ENCODE measurements around the gene KAT6B.

KAT6B gene

DNA sequence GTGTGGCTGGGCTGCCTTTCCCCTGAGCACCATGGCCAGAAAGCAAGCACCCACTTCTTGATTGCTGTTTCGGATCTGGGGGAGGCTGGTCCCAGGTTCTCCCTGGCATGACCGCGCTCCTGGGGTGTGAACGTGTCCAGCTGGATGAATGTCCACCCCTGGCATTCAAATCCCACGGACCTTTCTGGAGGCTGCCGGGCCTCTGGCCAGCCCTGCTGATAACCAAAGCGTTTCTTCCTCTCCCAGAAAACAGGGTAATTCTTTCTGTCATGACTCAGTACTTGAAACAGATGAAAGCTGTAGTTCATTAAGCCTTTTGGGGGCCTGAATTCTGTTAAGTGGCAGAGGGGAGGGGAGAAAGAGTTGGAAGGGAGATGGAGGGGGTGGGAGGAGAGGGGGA lies 211.9 kb downstream of the KAT6B start:
- Histone ChIP-seq H3K4me3 (no peak overlapping the region), H3K27ac (no peak overlapping the region)
- peak; percentile 71 for DNase-seq (ENCODE audit: low spot score)
- TF ChIP-seq, protein P1, sequence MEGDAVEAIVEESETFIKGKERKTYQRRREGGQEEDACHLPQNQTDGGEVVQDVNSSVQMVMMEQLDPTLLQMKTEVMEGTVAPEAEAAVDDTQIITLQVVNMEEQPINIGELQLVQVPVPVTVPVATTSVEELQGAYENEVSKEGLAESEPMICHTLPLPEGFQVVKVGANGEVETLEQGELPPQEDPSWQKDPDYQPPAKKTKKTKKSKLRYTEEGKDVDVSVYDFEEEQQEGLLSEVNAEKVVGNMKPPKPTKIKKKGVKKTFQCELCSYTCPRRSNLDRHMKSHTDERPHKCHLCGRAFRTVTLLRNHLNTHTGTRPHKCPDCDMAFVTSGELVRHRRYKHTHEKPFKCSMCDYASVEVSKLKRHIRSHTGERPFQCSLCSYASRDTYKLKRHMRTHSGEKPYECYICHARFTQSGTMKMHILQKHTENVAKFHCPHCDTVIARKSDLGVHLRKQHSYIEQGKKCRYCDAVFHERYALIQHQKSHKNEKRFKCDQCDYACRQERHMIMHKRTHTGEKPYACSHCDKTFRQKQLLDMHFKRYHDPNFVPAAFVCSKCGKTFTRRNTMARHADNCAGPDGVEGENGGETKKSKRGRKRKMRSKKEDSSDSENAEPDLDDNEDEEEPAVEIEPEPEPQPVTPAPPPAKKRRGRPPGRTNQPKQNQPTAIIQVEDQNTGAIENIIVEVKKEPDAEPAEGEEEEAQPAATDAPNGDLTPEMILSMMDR (IDR thresholded peaks at IDR 0.05), result no peak

DNA sequence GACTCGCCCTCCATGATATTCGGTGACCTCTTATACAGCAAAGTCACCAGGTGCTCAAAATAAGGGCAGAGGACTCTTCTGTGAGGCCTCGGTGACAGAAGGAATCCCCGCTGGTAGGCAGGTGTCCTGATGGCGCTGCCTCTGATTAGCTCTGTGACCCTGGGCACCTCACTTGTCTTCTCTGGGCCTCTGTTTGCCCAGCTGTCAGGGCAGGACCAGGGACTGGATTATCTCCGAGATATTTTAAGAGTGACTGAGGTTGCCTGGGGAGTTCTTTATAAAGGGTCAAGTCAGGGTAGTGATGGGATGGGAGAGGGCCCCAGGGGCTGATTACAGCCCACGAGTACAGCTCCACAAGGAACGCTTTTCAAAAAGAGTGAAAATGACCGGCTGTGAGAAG lies 214.2 kb downstream of the KAT6B start:
- Histone ChIP-seq H3K27ac (no peak overlapping the region), H3K4me3 (no peak overlapping the region)
- DNase-seq (ENCODE audit: low spot score), result peak; percentile 17
- TF ChIP-seq, protein P1 (IDR thresholded peaks at IDR 0.05), result no peak

DNA sequence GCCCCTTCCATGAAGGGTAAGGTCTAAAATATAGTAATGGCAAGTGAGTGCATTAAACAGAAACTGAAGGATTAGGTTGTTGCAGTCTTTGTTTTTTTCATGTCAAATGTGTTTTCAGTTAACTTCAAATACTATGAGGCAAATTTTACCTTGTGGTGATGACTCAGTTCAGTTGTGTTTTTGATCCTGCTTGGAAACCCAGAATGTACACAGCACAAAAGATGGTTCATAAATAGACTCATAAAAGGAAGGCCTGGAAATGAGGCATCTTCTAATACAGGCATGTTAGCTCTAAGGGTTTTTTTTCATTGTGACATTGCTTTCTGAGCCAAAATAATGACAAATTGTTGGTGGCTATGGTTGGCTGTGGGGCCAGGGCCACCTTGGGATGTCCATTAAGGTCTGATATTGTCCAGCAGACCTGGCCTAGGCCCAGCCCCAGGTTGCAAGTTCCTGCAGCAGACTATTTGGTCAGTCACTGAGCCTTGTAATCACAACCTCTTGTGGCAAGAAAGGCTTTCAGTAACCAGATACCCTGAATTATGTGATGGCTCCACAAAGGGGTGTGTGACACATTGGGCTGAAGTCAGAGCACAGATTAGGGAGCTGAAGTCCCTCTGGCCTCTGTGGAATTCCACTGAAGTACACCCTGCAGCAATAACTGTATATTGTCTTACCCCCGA lies 216.0 kb downstream of the KAT6B start:
- Histone ChIP-seq H3K4me3 (no peak overlapping the region), H3K27ac (no peak overlapping the region)
- DNase-seq (ENCODE audit: low spot score), result no peak
- TF ChIP-seq, protein P1 (IDR thresholded peaks at IDR 0.05), result no peak

DNA sequence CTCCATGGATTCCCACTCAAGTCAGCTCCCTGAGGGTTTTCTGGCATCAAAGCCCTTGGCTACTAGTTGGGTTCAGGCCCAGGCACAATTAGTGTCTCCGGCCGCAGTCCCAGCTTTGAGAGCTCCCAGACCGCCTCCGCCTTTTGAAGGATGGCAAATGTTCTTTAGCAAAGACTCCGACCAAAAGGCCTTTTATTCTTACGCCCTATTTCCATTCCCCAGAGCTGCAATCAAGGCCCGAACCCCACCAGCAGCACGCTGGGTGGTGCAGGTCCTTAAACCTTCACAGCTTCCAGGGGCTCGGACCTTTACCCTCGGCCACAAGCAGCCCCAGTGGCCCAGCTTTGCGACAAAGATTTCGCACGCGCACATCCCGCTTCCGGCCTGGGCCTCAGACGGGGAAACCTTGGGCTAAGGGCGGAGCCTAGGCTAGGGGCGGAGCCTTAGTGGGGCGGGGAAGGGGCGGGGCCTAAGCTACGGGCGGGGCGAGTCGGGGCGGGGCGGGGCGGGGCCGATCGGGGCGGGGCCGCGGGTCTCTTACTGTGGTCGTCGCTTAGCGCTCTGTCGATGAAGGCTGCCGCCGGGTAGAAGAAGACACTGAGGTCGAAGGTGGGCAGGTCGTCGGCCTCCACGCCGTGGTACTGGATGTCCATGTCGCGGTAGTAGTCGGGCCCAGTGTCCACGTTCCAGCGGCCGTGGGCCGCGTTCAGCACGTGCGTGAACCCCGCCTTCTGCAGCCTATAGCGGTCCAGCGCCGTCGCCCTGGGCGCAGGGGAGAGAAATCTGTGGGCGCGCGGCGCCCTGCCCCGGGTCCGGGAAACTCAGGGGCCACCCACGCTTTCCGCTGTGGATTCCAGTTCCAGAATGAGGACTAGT lies 217.1 kb downstream of the KAT6B start:
- Histone ChIP-seq H3K4me3 (peak overlapping the region; percentile 32), H3K27ac (no peak overlapping the region)
- TF ChIP-seq, protein P1 (IDR thresholded peaks at IDR 0.05), result no peak
- DNase-seq (ENCODE audit: low spot score), result peak; percentile 45

DNA sequence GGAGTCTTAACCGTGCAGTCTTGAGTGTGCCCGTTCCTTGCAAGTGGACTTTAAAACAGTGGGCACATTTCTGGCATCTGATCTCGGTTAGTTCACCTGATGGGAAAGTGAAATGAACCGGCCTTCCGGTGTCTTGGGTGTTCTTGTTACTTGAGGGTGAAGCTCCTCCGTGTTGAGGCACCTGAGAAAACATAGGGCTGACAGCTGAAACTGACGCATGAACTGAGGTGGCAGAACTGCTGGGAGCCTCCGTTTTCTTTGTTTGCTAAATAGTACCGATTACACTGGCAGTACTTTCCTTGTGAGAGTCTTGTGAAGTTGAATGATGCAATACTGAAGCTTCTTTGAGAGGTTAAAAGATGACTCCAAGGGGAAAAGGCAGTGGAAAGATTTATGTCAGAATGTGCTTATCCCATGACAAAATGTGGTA lies 222.3 kb downstream of the KAT6B start:
- TF ChIP-seq, protein P1 (IDR thresholded peaks at IDR 0.05), result no peak
- DNase-seq (ENCODE audit: low spot score), result no peak
- H3K4me3 ChIP-seq, result no peak overlapping the region
- no peak overlapping the region for H3K27ac ChIP-seq

DNA sequence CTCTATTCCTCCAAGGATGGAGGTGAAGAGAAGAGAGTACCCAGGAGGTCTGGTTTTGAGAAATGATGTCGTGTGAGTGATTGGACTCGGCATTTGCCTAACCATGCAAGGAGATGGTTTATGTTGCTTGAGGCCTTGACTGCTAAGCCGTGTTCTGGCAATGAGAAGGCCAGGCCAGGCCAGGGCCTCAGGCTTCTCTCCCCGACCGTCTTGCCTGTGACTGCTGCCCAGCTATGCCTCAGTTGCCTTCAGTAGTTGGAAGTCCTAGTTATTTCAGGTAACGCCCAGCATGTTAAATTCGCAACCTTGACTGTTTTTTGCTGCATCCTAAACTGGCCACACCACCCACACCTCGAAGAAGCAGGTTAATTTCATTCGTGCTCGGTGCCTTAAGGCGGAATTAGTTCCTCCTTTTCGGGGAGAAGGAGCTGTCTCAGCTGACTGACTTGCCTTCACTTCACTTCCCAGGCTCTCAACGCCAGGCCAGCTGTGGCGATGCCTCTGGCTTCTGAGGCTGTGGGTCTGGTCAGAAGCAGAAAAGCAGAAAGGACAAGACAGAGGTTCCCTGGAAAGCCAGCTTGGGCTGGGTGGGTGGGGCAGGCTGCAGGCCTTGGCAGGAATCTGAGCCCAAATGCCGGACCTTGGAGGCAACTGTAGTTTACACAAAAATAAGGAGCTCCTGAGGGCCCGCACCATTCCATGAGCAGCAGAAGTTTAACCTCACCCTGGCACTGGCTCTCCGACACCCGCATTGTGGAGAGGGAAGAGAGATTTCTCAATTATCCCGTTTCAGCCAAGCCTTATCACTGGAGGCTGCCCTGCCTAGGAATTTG lies 223.1 kb downstream of the KAT6B start:
- Histone ChIP-seq H3K4me3 (no peak overlapping the region), H3K27ac (no peak overlapping the region)
- TF ChIP-seq, protein P1 (IDR thresholded peaks at IDR 0.05), result no peak
- no peak for DNase-seq (ENCODE audit: low spot score)

Data from coronary artery (tissue), 2 donors.